HepG2 (cell line): ENCODE measurements around the gene MB. TPM values are rescaled to one million over a fixed set of nuclear protein-coding genes. Genes with fewer than 3 reads are reported as not detected.

Source experiments
- ATAC-seq: fragments of 200-7000 bp; cut with Tn5 transposase; 3 replicates; pipeline ENCODE4 v1.9.1; 2020; ENCODE audit warnings: mild to moderate bottlenecking, moderate library complexity
- BruUV-seq: library from RNA; stranded (reverse); fragments of 400-500 nt; replicated peaks from 2 replicates; lab custom pipeline; 2021; lab: Mats Ljungman, UMichigan
- CTCF ChIA-PET: fragments of 300-600 bp; formaldehyde crosslinking; extraction: SDS; loops from one replicate; lab custom pipeline; 2021; ENCODE audit warnings: low total read pairs, inconsistent platforms, low intra/inter-chr PET ratio; lab: Yijun Ruan, JAX
- POLR2A ChIA-PET: fragments of 350-600 bp; sonication (Branson Sonifier 250); formaldehyde crosslinking; loops from one replicate; lab custom pipeline; 2020; ENCODE audit warnings: antibody characterized with exemption, inconsistent platforms; lab: Yijun Ruan, JAX
- DNase-seq: peaks from one replicate; pipeline ENCODE4 v3.0.0-alpha.2; 2015; ENCODE audit warnings: low spot score
- FAIRE-seq: peaks from 3 replicates; lab custom pipeline; 2011; peaks lifted over from hg19 to GRCh38; lab: Jason Lieb, UNC
- H2AFZ ChIP-seq: one replicate; pipeline ENCODE4 v1.6.1; 2011; ENCODE audit warnings: low read length, inconsistent platforms
- H3K27ac ChIP-seq: fragments of 300-600 bp; 3 replicates; pipeline ENCODE4 v1.8.0; 2011; ENCODE audit warnings: mixed run types, mild to moderate bottlenecking, mixed read lengths, low read length, inconsistent platforms; ENCODE audit not compliant: insufficient read depth; ENCODE audit errors: extremely low read length
- H3K27me3 ChIP-seq, 2 experiments: fragments of 200-600 bp in 1 of 2; 2 replicates in 1 of 2; 3 replicates in 1 of 2; pipeline versions ENCODE4 v1.6.0 to v1.8.0; 2011; ENCODE audit warnings: low read length in 2 of 2, mild to moderate bottlenecking in 2 of 2, moderate library complexity in 2 of 2, inconsistent platforms in 1 of 2; ENCODE audit not compliant: insufficient read depth in 2 of 2, control insufficient read depth in 1 of 2
- H3K36me3 ChIP-seq, 2 experiments: fragments of 200-600 bp in 1 of 2; replicated peaks in 1 of 2; 2 replicates in 1 of 2; 3 replicates in 1 of 2; pipeline versions ENCODE4 v1.5.1 to v1.8.0; 2011; ENCODE audit warnings: low read length in 2 of 2, inconsistent platforms in 1 of 2; ENCODE audit not compliant: insufficient read depth in 2 of 2, control insufficient read depth in 1 of 2
- H3K4me1 ChIP-seq: 2 replicates; pipeline ENCODE4 v1.5.1; 2012; ENCODE audit warnings: low read length, inconsistent platforms; ENCODE audit not compliant: insufficient read depth
- H3K4me2 ChIP-seq: 2 replicates; pipeline ENCODE4 v1.6.0; 2011; ENCODE audit warnings: low read depth, low read length, inconsistent platforms
- H3K4me3 ChIP-seq, 3 experiments: fragments of 200-600 bp in 1 of 3; sonication (generic), shearing (Covaris generic) in 1 of 3; replicated peaks in 1 of 3; 2 replicates each; pipeline ENCODE4 v1.5.1; 2011 to 2016; ENCODE audit warnings: low read length in 3 of 3, inconsistent platforms in 2 of 3, low read depth in 2 of 3, mild to moderate bottlenecking in 2 of 3, control low read depth in 1 of 3, mixed read lengths in 1 of 3; ENCODE audit not compliant: insufficient read depth in 1 of 3
- H3K79me2 ChIP-seq: one replicate; pipeline ENCODE4 v1.6.1; 2011; ENCODE audit warnings: low read length, inconsistent platforms; ENCODE audit not compliant: insufficient read depth
- H3K9ac ChIP-seq: 2 replicates; pipeline ENCODE4 v1.6.0; 2011; ENCODE audit warnings: mild to moderate bottlenecking, low read depth, low read length, inconsistent platforms; ENCODE audit not compliant: insufficient read depth
- H3K9me3 ChIP-seq: 2 replicates; pipeline ENCODE4 v1.5.1; 2012; ENCODE audit warnings: mild to moderate bottlenecking, low read length
- H4K20me1 ChIP-seq: 2 replicates; pipeline ENCODE4 v1.6.0; 2011; ENCODE audit warnings: inconsistent platforms, mild to moderate bottlenecking, low read length, moderate library complexity; ENCODE audit not compliant: insufficient read depth
- CCDC6 ChIP-seq: sonication (generic); formaldehyde crosslinking; IDR thresholded peaks from 2 replicates; pipeline ENCODE4 v1.8.1; 2022; ENCODE audit warnings: mild to moderate bottlenecking, missing genetic modification reagents, moderate library complexity
- HNRNPK ChIP-seq: fragments of 200-400 bp; formaldehyde crosslinking; IDR thresholded peaks from 2 replicates; pipeline ENCODE4 v1.6.1; 2018; ENCODE audit warnings: low read length, low read depth, moderate library complexity, mild to moderate bottlenecking; ENCODE audit not compliant: poor library complexity, severe bottlenecking
- HOXA9 ChIP-seq: sonication (generic); formaldehyde crosslinking; IDR thresholded peaks from 2 replicates; pipeline ENCODE4 v1.8.1; 2022; ENCODE audit warnings: missing genetic modification reagents, mild to moderate bottlenecking, moderate library complexity, borderline replicate concordance
- KLF15 ChIP-seq: sonication (generic); formaldehyde crosslinking; IDR thresholded peaks from 2 replicates; pipeline ENCODE4 v1.8.1; 2023; ENCODE audit warnings: borderline replicate concordance, mild to moderate bottlenecking, inconsistent platforms, missing genetic modification reagents, mixed read lengths
- SSRP1 ChIP-seq: IDR thresholded peaks from 2 replicates; pipeline ENCODE4 v1.6.1; 2016; ENCODE audit warnings: control low read depth
- THAP11 ChIP-seq: IDR thresholded peaks from 2 replicates; pipeline ENCODE4 v1.6.1; 2016; ENCODE audit warnings: missing biosample characterization, missing genetic modification reagents
- ZBTB38 ChIP-seq: sonication (generic); formaldehyde crosslinking; IDR thresholded peaks from 2 replicates; pipeline ENCODE4 v1.5.1; 2020; ENCODE audit warnings: mild to moderate bottlenecking, missing genetic modification reagents
- ZNF264 ChIP-seq: sonication (generic); formaldehyde crosslinking; IDR thresholded peaks from 2 replicates; pipeline ENCODE4 v1.4.0; 2020; ENCODE audit warnings: missing genetic modification reagents
- WGBS: methylation state at CpG from one replicate; pipeline ENCODE4 v1.1.6; 2017; ENCODE audit warnings: low lambda C conversion rate; 5-methylcytosine and 5-hydroxymethylcytosine counted together
- in situ Hi-C: cut with HindIII; loops from 2 replicates; pipeline ENCODE4 v1.10.0; 2017; ENCODE audit warnings: low pct_unique_long_range_greater_than_20kb; ENCODE audit not compliant: extremely low pct_ligation_motif_present
- intact Hi-C: fragments of 100-400 bp; cut with micrococcal nuclease; formaldehyde crosslinking; loops from one replicate; pipeline ENCODE4 v1.10.0; 2022; ENCODE audit not compliant: unreplicated experiment
- polyA plus RNA-seq, 8 experiments: library from polyadenylated mRNA; depleted of rRNA in 3 of 8; stranded (reverse) in 7 of 8; unstranded in 1 of 8; fragments of >200 nt; fragmentation: Illumina TruSeq in 4 of 8; extraction: Trizol in 4 of 8; gene quantifications; 2 replicates each; pipeline versions ENCODE4 v1.2.1 to v1.2.3, GENCODE V29; 2011 to 2016; ENCODE audit warnings: low read depth in 4 of 8, missing spikeins in 1 of 8, mixed read lengths in 1 of 8; ENCODE audit not compliant: insufficient read depth in 1 of 8
- total RNA-seq, 5 experiments: library from RNA; depleted of rRNA; stranded (reverse); fragments of >200 nt; fragmentation: Illumina TruSeq; extraction: Trizol; gene quantifications; 2 replicates each; pipeline ENCODE4 v1.2.3, GENCODE V29; 2016; ENCODE audit warnings: low read depth in 1 of 5
- TF ChIP-seq, protein P1 (sequence below): sonication (generic); formaldehyde crosslinking; IDR thresholded peaks from 2 replicates; pipeline ENCODE4 v1.4.0; 2020; ENCODE audit warnings: missing genetic modification reagents, borderline replicate concordance
- TF ChIP-seq, protein P2 (sequence below): sonication (generic); formaldehyde crosslinking; IDR thresholded peaks from 2 replicates; pipeline ENCODE4 v1.5.0; 2020; ENCODE audit warnings: mild to moderate bottlenecking, missing genetic modification reagents
- TF ChIP-seq, protein P3 (sequence below), 2 experiments: sonication (generic) in 1 of 2; formaldehyde crosslinking in 1 of 2; IDR thresholded peaks; 2 replicates each; pipeline versions ENCODE4 v1.6.1 to v1.9.0; 2014 to 2022; ENCODE audit warnings: antibody characterized with exemption in 1 of 2, borderline replicate concordance in 1 of 2, inconsistent platforms in 1 of 2, low read depth in 1 of 2, missing genetic modification reagents in 1 of 2

Gene MB
- total and polyA plus RNA-seq, 2 of the 13 experiments (the other 11 are each of a cell fraction or from before 2014, with no cell fraction given), result 0.07 TPM; not detected in 1

DNA sequence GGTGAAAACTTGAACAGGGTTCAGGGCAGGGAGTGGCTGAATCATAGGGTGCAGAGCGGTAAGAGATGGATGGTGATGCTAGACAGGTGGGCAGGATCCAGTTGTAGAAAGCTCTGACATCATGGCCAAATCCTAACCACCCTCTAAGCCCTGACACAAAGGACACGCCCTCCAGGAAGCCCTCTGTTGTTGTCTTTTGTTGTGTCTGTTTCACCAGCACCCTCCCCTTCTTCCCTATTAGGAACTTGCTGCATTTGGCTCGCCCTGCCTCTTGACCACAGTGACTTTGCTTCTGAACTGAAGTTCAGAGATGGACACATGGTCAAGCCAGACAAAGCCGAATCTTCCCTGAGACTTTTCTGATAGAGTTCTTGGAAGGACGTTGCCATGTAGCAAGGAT lies 16.9 kb upstream of the MB start:
- no peaks in the 10 kb centered on the region for H3K36me3 ChIP-seq
- ChIA-PET POLR2A (interaction anchor here (1.2 kb wide), 1 partner anchor 14 kb away, joined by 3 read pairs; the partner anchor contains the start of gene APOL6), CTCF (no interaction called here)
- ATAC-seq (no peak), DNase-seq (no peak), FAIRE-seq (no peak)
- no peak overlapping the region for H3K9ac ChIP-seq
- in situ Hi-C loops, result loop anchor here (10.0 kb wide), 2 partner anchors 101 to 201 kb away; no protein-coding TSS in a partner anchor
- no peak overlapping the region for H2AFZ ChIP-seq
- no TSS peak for BruUV-seq
- H3K27ac ChIP-seq, result no peak overlapping the region
- no peak overlapping the region for H3K4me3 ChIP-seq
- intact Hi-C loops, result no loop called here
- 18% methylated on average over 4 of the region's 5 CpGs for WGBS
- peaks cover 21% of the 10 kb centered on the region for H3K4me1 ChIP-seq
- H3K27me3 ChIP-seq, result no peaks in the 10 kb centered on the region; a peak in 1 of 5 replicates
- no peak overlapping the region for H3K4me2 ChIP-seq
- H3K79me2 ChIP-seq, result no peaks in the 10 kb centered on the region
- H3K9me3 ChIP-seq, result no peaks in the 10 kb centered on the region
- no peaks in the 10 kb centered on the region for H4K20me1 ChIP-seq
- TF ChIP-seq, protein P1, sequence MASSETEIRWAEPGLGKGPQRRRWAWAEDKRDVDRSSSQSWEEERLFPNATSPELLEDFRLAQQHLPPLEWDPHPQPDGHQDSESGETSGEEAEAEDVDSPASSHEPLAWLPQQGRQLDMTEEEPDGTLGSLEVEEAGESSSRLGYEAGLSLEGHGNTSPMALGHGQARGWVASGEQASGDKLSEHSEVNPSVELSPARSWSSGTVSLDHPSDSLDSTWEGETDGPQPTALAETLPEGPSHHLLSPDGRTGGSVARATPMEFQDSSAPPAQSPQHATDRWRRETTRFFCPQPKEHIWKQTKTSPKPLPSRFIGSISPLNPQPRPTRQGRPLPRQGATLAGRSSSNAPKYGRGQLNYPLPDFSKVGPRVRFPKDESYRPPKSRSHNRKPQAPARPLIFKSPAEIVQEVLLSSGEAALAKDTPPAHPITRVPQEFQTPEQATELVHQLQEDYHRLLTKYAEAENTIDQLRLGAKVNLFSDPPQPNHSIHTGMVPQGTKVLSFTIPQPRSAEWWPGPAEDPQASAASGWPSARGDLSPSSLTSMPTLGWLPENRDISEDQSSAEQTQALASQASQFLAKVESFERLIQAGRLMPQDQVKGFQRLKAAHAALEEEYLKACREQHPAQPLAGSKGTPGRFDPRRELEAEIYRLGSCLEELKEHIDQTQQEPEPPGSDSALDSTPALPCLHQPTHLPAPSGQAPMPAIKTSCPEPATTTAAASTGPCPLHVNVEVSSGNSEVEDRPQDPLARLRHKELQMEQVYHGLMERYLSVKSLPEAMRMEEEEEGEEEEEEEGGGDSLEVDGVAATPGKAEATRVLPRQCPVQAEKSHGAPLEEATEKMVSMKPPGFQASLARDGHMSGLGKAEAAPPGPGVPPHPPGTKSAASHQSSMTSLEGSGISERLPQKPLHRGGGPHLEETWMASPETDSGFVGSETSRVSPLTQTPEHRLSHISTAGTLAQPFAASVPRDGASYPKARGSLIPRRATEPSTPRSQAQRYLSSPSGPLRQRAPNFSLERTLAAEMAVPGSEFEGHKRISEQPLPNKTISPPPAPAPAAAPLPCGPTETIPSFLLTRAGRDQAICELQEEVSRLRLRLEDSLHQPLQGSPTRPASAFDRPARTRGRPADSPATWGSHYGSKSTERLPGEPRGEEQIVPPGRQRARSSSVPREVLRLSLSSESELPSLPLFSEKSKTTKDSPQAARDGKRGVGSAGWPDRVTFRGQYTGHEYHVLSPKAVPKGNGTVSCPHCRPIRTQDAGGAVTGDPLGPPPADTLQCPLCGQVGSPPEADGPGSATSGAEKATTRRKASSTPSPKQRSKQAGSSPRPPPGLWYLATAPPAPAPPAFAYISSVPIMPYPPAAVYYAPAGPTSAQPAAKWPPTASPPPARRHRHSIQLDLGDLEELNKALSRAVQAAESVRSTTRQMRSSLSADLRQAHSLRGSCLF (CRISPR knock-in tag), result no peak
- TF ChIP-seq, protein P2, sequence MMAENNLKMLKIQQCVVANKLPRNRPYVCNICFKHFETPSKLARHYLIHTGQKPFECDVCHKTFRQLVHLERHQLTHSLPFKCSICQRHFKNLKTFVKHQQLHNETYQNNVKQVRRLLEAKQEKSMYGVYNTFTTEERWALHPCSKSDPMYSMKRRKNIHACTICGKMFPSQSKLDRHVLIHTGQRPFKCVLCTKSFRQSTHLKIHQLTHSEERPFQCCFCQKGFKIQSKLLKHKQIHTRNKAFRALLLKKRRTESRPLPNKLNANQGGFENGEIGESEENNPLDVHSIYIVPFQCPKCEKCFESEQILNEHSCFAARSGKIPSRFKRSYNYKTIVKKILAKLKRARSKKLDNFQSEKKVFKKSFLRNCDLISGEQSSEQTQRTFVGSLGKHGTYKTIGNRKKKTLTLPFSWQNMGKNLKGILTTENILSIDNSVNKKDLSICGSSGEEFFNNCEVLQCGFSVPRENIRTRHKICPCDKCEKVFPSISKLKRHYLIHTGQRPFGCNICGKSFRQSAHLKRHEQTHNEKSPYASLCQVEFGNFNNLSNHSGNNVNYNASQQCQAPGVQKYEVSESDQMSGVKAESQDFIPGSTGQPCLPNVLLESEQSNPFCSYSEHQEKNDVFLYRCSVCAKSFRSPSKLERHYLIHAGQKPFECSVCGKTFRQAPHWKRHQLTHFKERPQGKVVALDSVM (CRISPR knock-in tag), result no peak
- TF ChIP-seq ZNF264, result no peak
- no peak for TF ChIP-seq ZBTB38 (CRISPR knock-in tag)
- TF ChIP-seq THAP11 (CRISPR knock-in tag), result no peak
- TF ChIP-seq SSRP1 (CRISPR knock-in tag), result no peak
- TF ChIP-seq CCDC6 (CRISPR knock-in tag), result no peak
- TF ChIP-seq KLF15 (CRISPR knock-in tag), result no peak
- no peak for TF ChIP-seq HNRNPK
- TF ChIP-seq, protein P3, sequence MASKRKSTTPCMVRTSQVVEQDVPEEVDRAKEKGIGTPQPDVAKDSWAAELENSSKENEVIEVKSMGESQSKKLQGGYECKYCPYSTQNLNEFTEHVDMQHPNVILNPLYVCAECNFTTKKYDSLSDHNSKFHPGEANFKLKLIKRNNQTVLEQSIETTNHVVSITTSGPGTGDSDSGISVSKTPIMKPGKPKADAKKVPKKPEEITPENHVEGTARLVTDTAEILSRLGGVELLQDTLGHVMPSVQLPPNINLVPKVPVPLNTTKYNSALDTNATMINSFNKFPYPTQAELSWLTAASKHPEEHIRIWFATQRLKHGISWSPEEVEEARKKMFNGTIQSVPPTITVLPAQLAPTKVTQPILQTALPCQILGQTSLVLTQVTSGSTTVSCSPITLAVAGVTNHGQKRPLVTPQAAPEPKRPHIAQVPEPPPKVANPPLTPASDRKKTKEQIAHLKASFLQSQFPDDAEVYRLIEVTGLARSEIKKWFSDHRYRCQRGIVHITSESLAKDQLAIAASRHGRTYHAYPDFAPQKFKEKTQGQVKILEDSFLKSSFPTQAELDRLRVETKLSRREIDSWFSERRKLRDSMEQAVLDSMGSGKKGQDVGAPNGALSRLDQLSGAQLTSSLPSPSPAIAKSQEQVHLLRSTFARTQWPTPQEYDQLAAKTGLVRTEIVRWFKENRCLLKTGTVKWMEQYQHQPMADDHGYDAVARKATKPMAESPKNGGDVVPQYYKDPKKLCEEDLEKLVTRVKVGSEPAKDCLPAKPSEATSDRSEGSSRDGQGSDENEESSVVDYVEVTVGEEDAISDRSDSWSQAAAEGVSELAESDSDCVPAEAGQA (IDR thresholded peaks at IDR 0.05; ENCODE audit: low read depth), result no peak
- TF ChIP-seq, protein P3 (CRISPR knock-in tag; IDR thresholded peaks at IDR 0.05; ENCODE audit: borderline replicate concordance), result no peak
- TF ChIP-seq HOXA9 (CRISPR knock-in tag), result no peak
